Measurements from ENCODE around the gene BSCL2. TPM values are rescaled to one million over a fixed set of nuclear protein-coding genes. Genes with fewer than 3 reads are reported as not detected.
"Not testable (repeated sequence)": the region's sequence is repeated elsewhere in the genome, so short reads cannot be mapped to it uniquely, and the experiment has no call there.

BSCL2 gene
- total RNA-seq, 2 donors from 2014 or later, result 20.8 to 20.9 TPM

- H3K27ac Mint-ChIP-seq, result peak overlapping the region; percentile 4
- H3K4me1 Mint-ChIP-seq, result peaks cover 21% of the 10 kb centered on the region
- H3K36me3 Mint-ChIP-seq (ENCODE audit: low read depth), result not testable (repeated sequence)
Measured at GRCh38 chr11:62650283-62650682, 56.9 kb downstream of the BSCL2 start.

GRCh38 chr11:62649486-62649885, 57.7 kb downstream of the BSCL2 start:
- H3K9me3 ChIP-seq (ENCODE audit: control insufficient read depth, low read length, poor library complexity, severe bottlenecking), result no peaks in the 10 kb centered on the region
- Mint-ChIP-seq H3K4me1 (peaks cover 24% of the 10 kb centered on the region), H3K27me3 (no peaks in the 10 kb centered on the region), H3K36me3 (ENCODE audit: low read depth) (no peaks in the 10 kb centered on the region), H3K4me3 (no peak overlapping the region), H3K27ac (no peak overlapping the region)
- no peak for ATAC-seq
- DNase-seq, result no peak

More at GRCh38 chr11:62650283-62650682, 56.9 kb downstream of the BSCL2 start:
- H3K27me3 Mint-ChIP-seq; ATAC-seq; H3K9me3 ChIP-seq (ENCODE audit: control insufficient read depth, low read length, poor library complexity, severe bottlenecking); H3K4me3 Mint-ChIP-seq; DNase-seq: not testable (repeated sequence)

- Mint-ChIP-seq H3K4me3 (no peak overlapping the region), H3K4me1 (peaks cover 24% of the 10 kb centered on the region), H3K27me3 (no peaks in the 10 kb centered on the region), H3K27ac (no peak overlapping the region), H3K36me3 (ENCODE audit: low read depth) (no peaks in the 10 kb centered on the region)
- DNase-seq (no peak), ATAC-seq (no peak)
- no peaks in the 10 kb centered on the region for H3K9me3 ChIP-seq (ENCODE audit: control insufficient read depth, low read length, poor library complexity, severe bottlenecking)
Measured at GRCh38 chr11:62648967-62649364, 58.3 kb downstream of the BSCL2 start.

- Mint-ChIP-seq H3K4me3 (no peak overlapping the region), H3K27me3 (no peaks in the 10 kb centered on the region), H3K27ac (no peak overlapping the region), H3K36me3 (ENCODE audit: low read depth) (no peaks in the 10 kb centered on the region), H3K4me1 (peaks cover 22% of the 10 kb centered on the region)
- H3K9me3 ChIP-seq (ENCODE audit: control insufficient read depth, low read length, poor library complexity, severe bottlenecking), result no peaks in the 10 kb centered on the region
- DNase-seq (no peak), ATAC-seq (no peak)
Measured at GRCh38 chr11:62648185-62648966, 58.8 kb downstream of the BSCL2 start.

- Mint-ChIP-seq H3K27me3 (no peaks in the 10 kb centered on the region), H3K4me3 (no peak overlapping the region), H3K36me3 (ENCODE audit: low read depth) (no peaks in the 10 kb centered on the region), H3K4me1 (peaks cover 21% of the 10 kb centered on the region), H3K27ac (no peak overlapping the region)
- DNase-seq (no peak), ATAC-seq (no peak)
- H3K9me3 ChIP-seq (ENCODE audit: control insufficient read depth, low read length, poor library complexity, severe bottlenecking), result no peaks in the 10 kb centered on the region
Measured at GRCh38 chr11:62647609-62648005, 59.6 kb downstream of the BSCL2 start.

- Mint-ChIP-seq H3K27ac (peak overlapping the region; percentile 96), H3K4me1 (peaks cover 16% of the 10 kb centered on the region), H3K4me3 (peak overlapping the region; percentile 98), H3K27me3 (no peaks in the 10 kb centered on the region), H3K36me3 (ENCODE audit: low read depth) (no peaks in the 10 kb centered on the region)
- ATAC-seq (no peak), DNase-seq (no peak)
- no peaks in the 10 kb centered on the region for H3K9me3 ChIP-seq (ENCODE audit: control insufficient read depth, low read length, poor library complexity, severe bottlenecking)
Measured at GRCh38 chr11:62646825-62647608, 60.2 kb downstream of the BSCL2 start.

- Mint-ChIP-seq H3K4me3 (peak within 1 kb of the TSS; percentile 98), H3K27ac (peak within 1 kb of the TSS; percentile 96), H3K4me1 (peaks cover 13% of the 10 kb centered on the region), H3K27me3 (no peaks in the 10 kb centered on the region), H3K36me3 (ENCODE audit: low read depth) (no peaks in the 10 kb centered on the region)
- ATAC-seq, result peak; percentile 99
- no peaks in the 10 kb centered on the region for H3K9me3 ChIP-seq (ENCODE audit: control insufficient read depth, low read length, poor library complexity, severe bottlenecking)
- peak; percentile 94 to 98 (median 97) for DNase-seq
Measured at GRCh38 chr11:62645946-62646824, 61.0 kb downstream of the BSCL2 start, which contains the start of gene GANAB. GANAB (minus strand) TSS chr11:62646613; CDS start chr11:62646599, 14 bp downstream.

- DNase-seq (no peak), ATAC-seq (no peak)
- no peaks in the 10 kb centered on the region for H3K9me3 ChIP-seq (ENCODE audit: control insufficient read depth, low read length, poor library complexity, severe bottlenecking)
- Mint-ChIP-seq H3K4me1 (peaks cover 15% of the 10 kb centered on the region), H3K27ac (peak overlapping the region; percentile 96), H3K4me3 (peak overlapping the region; percentile 98), H3K27me3 (no peaks in the 10 kb centered on the region), H3K36me3 (ENCODE audit: low read depth) (no peaks in the 10 kb centered on the region)
Measured at GRCh38 chr11:62645671-62645945, 61.6 kb downstream of the BSCL2 start.

- no peak overlapping the region for H3K4me3 Mint-ChIP-seq
- peaks cover 21% of the 10 kb centered on the region for H3K4me1 Mint-ChIP-seq
- no peak for DNase-seq
- peaks cover 4% of the 10 kb centered on the region for H3K36me3 Mint-ChIP-seq (ENCODE audit: low read depth)
- no peak for ATAC-seq
- H3K9me3 ChIP-seq (ENCODE audit: control insufficient read depth, low read length, poor library complexity, severe bottlenecking), result no peaks in the 10 kb centered on the region
- no peaks in the 10 kb centered on the region for H3K27me3 Mint-ChIP-seq
- no peak overlapping the region for H3K27ac Mint-ChIP-seq
Measured at GRCh38 chr11:62644220-62644619, 63.0 kb downstream of the BSCL2 start.

Other genes starting within 250 kb of the BSCL2 start
- 100 to 1,000 TPM; 692 to 863 TPM for gene AHNAK, start 160.6 kb downstream of the BSCL2 start, total RNA-seq
- gene EEF1G, start 133.5 kb downstream of the BSCL2 start, total RNA-seq, result 1,000 to 10,000 TPM; 1,954 to 1,984 TPM
- 10 to 100 TPM; 20.9 to 23.2 TPM for gene TUT1, start 115.9 kb downstream of the BSCL2 start, total RNA-seq
- gene MTA2, start 105.6 kb downstream of the BSCL2 start, total RNA-seq, result 100 to 1,000 TPM; 140 to 175 TPM
- gene EML3, start 94.6 kb downstream of the BSCL2 start, total RNA-seq, result 100 to 1,000 TPM; 169 to 174 TPM
- gene ROM1, start 94.2 kb downstream of the BSCL2 start, total RNA-seq, result 1 to 10 TPM in 1 of 2 donors, under 1 TPM in 1; 0.94 to 1.2 TPM
- gene B3GAT3, start 85.4 kb downstream of the BSCL2 start, total RNA-seq, result 10 to 100 TPM; 53.0 to 57.2 TPM
- 100 to 1,000 TPM; 168 to 179 TPM for gene GANAB, start 60.8 kb downstream of the BSCL2 start, total RNA-seq
- 10 to 100 TPM; 12.1 to 13.0 TPM for gene INTS5, start 54.1 kb downstream of the BSCL2 start, total RNA-seq
- gene C11orf98, start 42.2 kb downstream of the BSCL2 start, total RNA-seq, result 10 to 100 TPM; 20.0 to 21.6 TPM
- 10 to 100 TPM in 1 of 2 donors, 1 to 10 TPM in 1; 8.0 to 15.9 TPM for gene CSKMT, start 42.1 kb downstream of the BSCL2 start, total RNA-seq
- gene UQCC3, start 35.8 kb downstream of the BSCL2 start, total RNA-seq, result 1 to 10 TPM; 2.6 to 3.3 TPM
- gene LBHD1, start 35.2 kb downstream of the BSCL2 start, total RNA-seq, result 10 to 100 TPM; 12.0 to 14.9 TPM
- 100 to 1,000 TPM; 195 to 203 TPM for gene UBXN1, start 28.4 kb downstream of the BSCL2 start, total RNA-seq
- gene LRRN4CL, start 17.9 kb downstream of the BSCL2 start, total RNA-seq, result not detected
- not detected for gene GNG3, start 252 bp upstream of the BSCL2 start, total RNA-seq
- 10 to 100 TPM; 41.4 to 43.2 TPM for gene HNRNPUL2, start 20.0 kb upstream of the BSCL2 start, total RNA-seq
- gene TTC9C, start 21.1 kb upstream of the BSCL2 start, total RNA-seq, result 10 to 100 TPM; 11.0 to 14.1 TPM
- gene ZBTB3, start 46.7 kb upstream of the BSCL2 start, total RNA-seq, result 1 to 10 TPM; 7.4 to 9.1 TPM
- 10 to 100 TPM; 65.0 to 65.7 TPM for gene POLR2G, start 54.2 kb upstream of the BSCL2 start, total RNA-seq
- 10 to 100 TPM; 14.1 to 15.8 TPM for gene TAF6L, start 64.0 kb upstream of the BSCL2 start, total RNA-seq
- 10 to 100 TPM; 20.5 to 27.7 TPM for gene TMEM179B, start 80.0 kb upstream of the BSCL2 start, total RNA-seq
- 1 to 10 TPM; 5.7 to 7.3 TPM for gene TMEM223, start 84.6 kb upstream of the BSCL2 start, total RNA-seq
- gene NXF1, start 98.0 kb upstream of the BSCL2 start, total RNA-seq, result 100 to 1,000 TPM; 271 to 305 TPM
- 100 to 1,000 TPM; 103 to 119 TPM for gene STX5, start 124.6 kb upstream of the BSCL2 start, total RNA-seq
- gene TEX54, start 125.4 kb upstream of the BSCL2 start, total RNA-seq, result not detected
- 100 to 1,000 TPM; 146 to 163 TPM for gene WDR74, start 132.2 kb upstream of the BSCL2 start, total RNA-seq
- 100 to 1,000 TPM; 233 to 240 TPM for gene SLC3A2, start 173.5 kb upstream of the BSCL2 start, total RNA-seq
- not detected for gene CHRM1, start 213.9 kb upstream of the BSCL2 start, total RNA-seq